Measurements from ENCODE around the gene TBC1D8. TPM values are rescaled to one million over a fixed set of nuclear protein-coding genes. Genes with fewer than 3 reads are reported as not detected.

Gene TBC1D8
- total and polyA plus RNA-seq, 2 of the 13 experiments (the other 11 are each of a cell fraction or from before 2014, with no cell fraction given) = 45.1 to 95.4 TPM

- no peak for TF ChIP-seq CBX1 (IDR thresholded peaks at IDR 0.05; ENCODE audit: low read depth)
- no peak for TF ChIP-seq ATAD3A (CRISPR knock-in tag; IDR thresholded peaks at IDR 0.05)
- no peak for TF ChIP-seq NR2C2 (CRISPR knock-in tag; IDR thresholded peaks at IDR 0.05; ENCODE audit: borderline replicate concordance)
- no peak for TF ChIP-seq CBX2 (IDR thresholded peaks at IDR 0.05; ENCODE audit: low read depth, low read length)
- no peak for TF ChIP-seq CBX2 (CRISPR knock-in tag; IDR thresholded peaks at IDR 0.05; ENCODE audit: low read depth)
- peak; percentile 52; the same call in 1 of the 2 replicates for TF ChIP-seq ZSCAN25 (CRISPR knock-in tag; IDR thresholded peaks at IDR 0.05)
- no peak for TF ChIP-seq ZNF703 (CRISPR knock-in tag; IDR thresholded peaks at IDR 0.05; ENCODE audit: borderline replicate concordance)
- TF ChIP-seq ZNF350 (CRISPR knock-in tag; IDR thresholded peaks at IDR 0.05; ENCODE audit: borderline replicate concordance, low read depth) = no peak
- TF ChIP-seq ZNF263 (CRISPR knock-in tag; IDR thresholded peaks at IDR 0.05) = no peak
- no peak for TF ChIP-seq KLF11 (CRISPR knock-in tag; IDR thresholded peaks at IDR 0.05)
- no peak for TF ChIP-seq KDM5B (CRISPR knock-in tag; IDR thresholded peaks at IDR 0.05; ENCODE audit: borderline replicate concordance)
These were observed 93.9 kb downstream of the TBC1D8 start (continued) for GRCh38 chr2:101057051-101057933.

- BruUV-seq (replicated peaks) = no TSS peak
- peaks cover 33 to 82% of the 10 kb centered on the region in 2 experiments for H3K36me3 ChIP-seq (replicated peaks in 1 of 2; ENCODE audit: control insufficient read depth in 1 of 2, insufficient read depth in 2 of 2, low read length in 2 of 2)
- no peaks in the 10 kb centered on the region for H4K20me1 ChIP-seq (ENCODE audit: insufficient read depth, low read length)
- no peak overlapping the region for H3K9ac ChIP-seq (ENCODE audit: insufficient read depth, low read depth, low read length)
- no peaks in the 10 kb centered on the region for H3K9me3 ChIP-seq (ENCODE audit: low read length)
- peaks cover 15% of the 10 kb centered on the region for H3K4me1 ChIP-seq (ENCODE audit: insufficient read depth, low read length)
- in situ Hi-C loops (cut with HindIII; ENCODE audit: extremely low pct_ligation_motif_present, low pct_unique_long_range_greater_than_20kb) (no loop called here), intact Hi-C loops (cut with micrococcal nuclease; ENCODE audit: unreplicated experiment) (no loop called here)
- no peak overlapping the region for H3K4me2 ChIP-seq (ENCODE audit: low read depth, low read length)
- FAIRE-seq (no peak), DNase-seq (ENCODE audit: low spot score) (no peak), ATAC-seq (no peak)
- ChIA-PET POLR2A (no interaction called here), CTCF (ENCODE audit: low intra/inter-chr PET ratio, low total read pairs) (interaction anchor here (1.4 kb wide), 1 partner anchor 99 kb away, joined by 3 read pairs; no protein-coding TSS in a partner anchor)
- H3K27ac ChIP-seq (ENCODE audit: extremely low read length, insufficient read depth, low read length) = no peak overlapping the region
- WGBS (ENCODE audit: low lambda C conversion rate) = 99% methylated on average over 3 of the region's 3 CpGs
- no peaks in the 10 kb centered on the region for H3K79me2 ChIP-seq (ENCODE audit: insufficient read depth, low read length)
- no peak overlapping the region for H2AFZ ChIP-seq (ENCODE audit: low read length)
- no peak overlapping the region for H3K4me3 ChIP-seq (replicated peaks in 1 of 3; ENCODE audit: insufficient read depth in 1 of 3, low read depth in 2 of 3, low read length in 3 of 3)
- H3K27me3 ChIP-seq (ENCODE audit: control insufficient read depth in 1 of 2, insufficient read depth in 2 of 2, low read length in 2 of 2) = no peaks in the 10 kb centered on the region
- TF ChIP-seq ZBTB21 (CRISPR knock-in tag; IDR thresholded peaks at IDR 0.05) (no peak), IRX3 (CRISPR knock-in tag; IDR thresholded peaks at IDR 0.05; ENCODE audit: borderline replicate concordance, low read depth) (no peak), ZBTB42 (CRISPR knock-in tag; IDR thresholded peaks at IDR 0.05) (no peak), ZNF121 (CRISPR knock-in tag; IDR thresholded peaks at IDR 0.05) (no peak), MATR3 (CRISPR knock-in tag; IDR thresholded peaks at IDR 0.05) (no peak), ZNF784 (CRISPR knock-in tag; IDR thresholded peaks at IDR 0.05; ENCODE audit: borderline replicate concordance) (no peak), SP5 (CRISPR knock-in tag; IDR thresholded peaks at IDR 0.05; ENCODE audit: borderline replicate concordance, low read depth) (no peak), FOXJ3 (CRISPR knock-in tag; IDR thresholded peaks at IDR 0.05; ENCODE audit: borderline replicate concordance) (no peak), TSC22D2 (CRISPR knock-in tag; IDR thresholded peaks at IDR 0.05; ENCODE audit: borderline replicate concordance) (no peak), ZFY (CRISPR knock-in tag; IDR thresholded peaks at IDR 0.05) (no peak), ZHX1 (CRISPR knock-in tag; IDR thresholded peaks at IDR 0.05; ENCODE audit: low read depth) (no peak)
These were observed 98.1 kb downstream of the TBC1D8 start for GRCh38 chr2:101053117-101053516.

Measured in HepG2 (cell line).